GM19455 (cell line): ENCODE data around the gene RERG.
"Not testable (repeated sequence)": the region's sequence is repeated elsewhere in the genome, so short reads cannot be mapped to it uniquely, and the experiment has no call there.

Source experiments
- ATAC-seq: cut with Tn5 transposase; IDR thresholded peaks from one replicate; pipeline ENCODE4 v1.9.1; 2021; ENCODE audit not compliant: unreplicated experiment

RERG gene

DNA sequence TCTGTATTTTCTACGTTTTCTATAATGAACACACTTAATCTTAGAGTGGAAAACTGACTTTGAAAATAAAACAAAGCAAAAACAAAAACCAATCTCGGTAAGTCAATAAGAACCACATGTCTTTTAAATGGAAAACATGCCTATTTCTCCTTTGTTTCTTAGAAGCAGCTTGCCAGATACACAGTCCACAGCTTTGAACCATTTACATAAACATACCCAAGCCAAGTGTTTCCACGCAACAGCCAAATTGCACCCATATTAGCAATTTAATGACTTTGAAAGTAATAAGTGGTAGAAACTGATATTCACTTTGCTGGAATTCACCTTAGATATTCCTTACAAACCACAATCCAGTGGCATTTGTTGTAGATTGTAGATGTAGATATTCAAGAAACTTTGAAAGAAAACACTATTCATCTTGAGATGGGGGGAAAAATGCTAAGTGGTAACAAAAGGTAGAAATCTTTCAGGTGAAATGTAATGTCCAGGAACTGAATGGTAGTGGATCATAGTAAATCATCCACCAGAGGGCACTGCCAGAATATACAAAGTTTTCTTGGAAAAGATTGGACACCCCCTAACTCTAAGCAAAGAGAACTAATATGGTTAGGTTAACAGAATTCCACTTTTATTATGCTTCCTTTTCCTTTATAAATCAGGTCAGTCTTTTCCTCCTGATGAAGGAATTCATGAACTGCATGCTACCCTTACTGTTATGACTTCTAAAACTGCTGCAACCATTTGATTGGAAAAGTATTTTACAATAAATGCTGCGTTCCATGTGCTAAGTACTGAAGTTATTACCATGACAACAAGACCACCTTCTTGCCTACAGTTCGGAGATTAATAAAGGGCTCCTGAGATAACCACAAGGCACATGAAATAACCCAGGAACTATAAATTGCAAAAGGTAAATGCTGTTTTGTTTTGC lies 69.8 kb downstream of the RERG start:
- ATAC-seq = no peak

DNA sequence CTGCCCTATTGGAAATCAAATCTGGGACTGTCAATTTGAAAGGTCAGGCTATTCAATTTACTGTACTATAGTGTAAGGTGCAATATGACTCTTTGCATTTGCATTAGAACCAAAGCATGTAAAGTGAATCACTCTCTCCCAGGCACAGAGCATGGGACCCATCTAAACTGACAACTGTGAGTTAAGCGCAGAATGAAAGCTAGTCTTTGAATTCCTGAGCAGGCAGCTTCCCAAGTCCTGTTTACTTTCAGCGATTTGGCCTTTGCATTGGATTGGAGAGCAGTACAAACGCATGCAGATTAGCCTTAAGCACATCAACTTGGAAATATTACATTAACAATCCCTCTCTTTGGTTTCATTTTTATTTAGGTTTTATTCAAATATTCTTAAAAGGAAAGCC lies 74.6 kb downstream of the RERG start:
- no peak for ATAC-seq

- ATAC-seq = no peak
Measured at GRCh38 chr12:15143467-15143866, 77.8 kb downstream of the RERG start.

- ATAC-seq = no peak
Measured at GRCh38 chr12:15142711-15143110, 78.5 kb downstream of the RERG start.

- ATAC-seq = no peak
Measured at GRCh38 chr12:15131431-15131830, 89.8 kb downstream of the RERG start.

DNA sequence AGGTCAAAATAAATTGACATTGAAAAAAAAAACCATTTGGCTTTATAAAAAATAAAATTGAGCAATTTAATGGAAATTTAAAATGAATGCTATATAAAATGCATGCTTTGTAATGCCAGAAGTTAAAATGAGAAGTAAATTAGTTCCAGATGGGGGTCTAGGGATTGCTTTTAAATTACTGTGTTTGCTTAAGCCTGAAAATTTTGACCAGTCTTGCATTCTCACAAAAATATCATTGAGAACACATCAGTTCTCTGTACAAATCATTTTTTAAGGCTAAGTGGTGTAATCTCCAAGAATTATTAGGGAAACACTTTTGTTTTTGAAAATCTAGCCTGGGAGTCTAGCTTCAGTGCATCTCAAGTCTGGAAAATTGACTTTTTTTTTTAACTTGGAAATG lies 90.7 kb downstream of the RERG start:
- ATAC-seq = no peak

GRCh38 chr12:15123401-15123800 lies 97.8 kb downstream of the RERG start:
- ATAC-seq = no peak

DNA sequence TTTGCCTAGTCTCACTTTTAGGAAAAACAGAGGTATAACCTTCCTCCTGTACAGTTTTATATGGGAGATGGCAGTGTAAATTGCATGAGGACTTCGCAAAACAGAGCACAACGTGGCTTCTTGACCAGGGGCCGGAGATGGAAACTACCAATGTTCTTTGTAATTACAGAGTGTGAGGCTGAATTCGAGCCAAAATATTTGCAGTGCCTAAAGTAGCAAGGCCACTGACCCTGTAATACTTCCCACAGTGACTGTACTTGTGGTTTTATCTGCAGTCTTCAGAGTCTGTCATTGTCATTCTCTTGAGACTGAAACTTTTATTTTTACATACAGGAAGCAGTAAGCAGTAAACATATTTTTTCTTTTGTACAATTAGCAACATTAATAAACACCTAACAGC lies 98.9 kb downstream of the RERG start:
- ATAC-seq = no peak

GRCh38 chr12:15118955-15119354 lies 102.3 kb downstream of the RERG start:
- ATAC-seq = no peak

DNA sequence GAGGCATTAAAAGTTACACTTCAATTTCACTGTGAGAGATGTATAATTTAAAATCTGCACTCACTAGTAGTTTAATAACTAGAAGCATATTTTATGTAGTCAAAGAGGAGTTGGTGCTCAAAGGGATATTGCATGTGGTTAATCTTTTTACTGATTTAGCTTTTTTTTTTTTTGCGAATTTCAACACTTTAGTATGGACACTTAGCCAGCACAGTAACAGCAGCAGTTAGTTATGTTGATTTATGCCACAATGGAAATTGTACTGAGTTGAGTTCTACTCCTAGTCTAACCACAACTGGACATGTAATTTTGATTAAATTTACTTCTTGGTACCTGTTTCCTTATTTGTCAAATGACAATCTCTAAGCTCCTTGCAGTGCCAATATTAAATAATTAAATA lies 104.2 kb downstream of the RERG start:
- no peak for ATAC-seq

GRCh38 chr12:15116086-15116485 lies 105.1 kb downstream of the RERG start:
- ATAC-seq = no peak

GRCh38 chr12:15115434-15115833 lies 105.8 kb downstream of the RERG start:
- ATAC-seq = no peak

DNA sequence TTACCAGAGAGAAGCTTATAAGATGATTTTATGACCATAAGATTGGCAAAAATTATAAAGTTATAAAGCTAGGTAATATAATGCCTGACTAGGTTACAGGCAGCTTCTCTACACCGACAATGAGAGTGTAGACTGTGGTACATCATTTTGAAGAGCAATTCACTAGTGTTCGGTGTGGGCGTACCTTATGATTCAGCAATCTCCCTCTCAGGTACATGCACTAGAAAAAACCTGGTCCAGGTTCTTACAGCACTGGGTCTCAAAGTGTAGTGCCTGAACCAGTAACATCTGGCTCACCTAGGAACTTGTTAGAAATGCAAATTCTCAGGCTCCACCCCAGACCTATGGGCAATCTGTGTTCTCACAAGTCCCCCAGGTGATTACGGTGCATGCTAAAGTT lies 106.7 kb downstream of the RERG start:
- ATAC-seq = no peak

GRCh38 chr12:15092826-15093225 lies 128.4 kb downstream of the RERG start:
- ATAC-seq = no peak

DNA sequence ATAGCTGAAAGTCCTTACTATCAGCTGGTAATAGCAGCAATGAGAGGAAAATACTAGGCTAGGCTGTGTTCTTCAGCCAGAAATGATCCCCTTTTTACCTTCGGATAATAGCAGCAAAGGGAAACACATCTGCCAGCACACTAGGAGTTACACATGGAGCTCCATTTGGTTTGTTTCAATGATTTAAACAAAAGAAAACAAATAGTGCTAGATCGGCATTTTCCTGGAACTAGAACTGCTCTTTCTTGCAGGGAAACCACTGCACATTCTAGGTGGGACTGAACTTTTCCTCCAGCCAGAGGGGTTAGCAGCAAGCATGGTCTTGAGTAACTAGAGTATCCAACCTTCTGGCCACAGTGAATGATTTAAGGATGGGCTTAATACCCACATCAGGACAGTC lies 130.8 kb downstream of the RERG start:
- no peak for ATAC-seq

DNA sequence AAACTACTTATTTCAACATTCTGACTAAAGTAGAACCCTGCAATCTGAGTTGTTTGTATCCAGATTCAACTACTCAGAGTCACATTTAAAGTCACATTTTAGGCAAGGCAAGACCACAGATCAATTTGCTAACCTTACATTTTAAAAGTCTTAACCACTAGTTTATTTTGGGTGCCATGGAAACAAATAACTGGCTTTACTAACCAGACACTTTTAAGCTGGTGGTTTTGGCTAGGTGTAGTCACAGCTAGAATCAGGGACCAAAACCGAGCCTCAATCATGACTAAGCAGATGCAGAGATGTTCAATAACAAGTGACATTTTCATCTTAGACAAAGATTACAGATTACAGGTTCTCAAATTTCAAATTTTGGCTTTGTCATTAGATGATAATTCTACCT lies 133.1 kb downstream of the RERG start:
- ATAC-seq = no peak

- ATAC-seq = not testable (repeated sequence)
Measured at GRCh38 chr12:15077751-15078150, 143.5 kb downstream of the RERG start.

GRCh38 chr12:15074351-15074750 lies 146.9 kb downstream of the RERG start:
- ATAC-seq = no peak

- no peak for ATAC-seq
Measured at GRCh38 chr12:15059123-15059522, 162.1 kb downstream of the RERG start.
